Fibroblast of skin of scalp (primary cell): Measurements from ENCODE around the gene PPIL1.
"Not testable (repeated sequence)": the region's sequence is repeated elsewhere in the genome, so short reads cannot be mapped to it uniquely, and the experiment has no call there.

ENCODE experiments used
- DNase-seq: peaks from one replicate; pipeline ENCODE4 v3.0.0-alpha.2; 2013

The PPIL1 gene

GRCh38 chr6:36814249-36814648 lies 60.4 kb downstream of the PPIL1 start:
- no peak for DNase-seq

DNA sequence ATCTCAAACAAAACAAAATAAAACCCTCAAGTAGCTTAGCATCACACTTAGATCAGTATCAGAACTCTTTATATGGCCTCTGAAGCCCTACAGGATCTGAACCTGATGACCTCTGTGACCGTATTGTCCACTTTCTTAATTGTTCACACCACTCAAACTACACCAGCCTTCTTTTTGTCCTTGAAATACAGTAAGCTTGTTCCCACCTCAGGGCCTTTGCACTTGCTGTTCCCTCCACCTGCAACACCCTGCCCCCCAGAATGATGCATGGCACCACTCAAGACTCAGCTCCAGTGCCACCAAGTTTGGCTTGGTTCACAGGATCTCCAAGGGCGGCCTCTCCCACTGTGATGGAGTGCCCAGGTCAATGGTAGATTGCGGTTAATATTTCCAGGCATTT lies 61.1 kb downstream of the PPIL1 start:
- DNase-seq: no peak

DNA sequence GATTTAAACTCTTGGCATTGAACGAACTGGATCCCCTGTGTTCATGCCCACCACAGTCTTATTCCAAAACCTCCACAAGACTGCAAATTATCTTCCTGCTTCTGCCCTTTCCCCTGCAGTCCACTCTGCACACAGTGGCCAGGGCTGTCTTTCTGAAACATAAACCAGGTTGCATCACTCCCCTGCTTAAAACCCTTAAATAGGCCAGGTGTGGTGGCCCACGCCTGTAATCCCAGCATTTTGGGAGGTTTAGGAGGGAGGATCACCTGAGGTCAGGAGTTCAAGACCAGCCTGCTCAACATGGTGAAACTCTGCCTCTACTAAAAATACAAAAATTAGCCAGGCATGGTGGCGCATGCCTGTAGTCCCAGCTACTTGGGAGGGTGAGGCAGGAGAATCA lies 61.6 kb downstream of the PPIL1 start:
- DNase-seq: not testable (repeated sequence)

DNA sequence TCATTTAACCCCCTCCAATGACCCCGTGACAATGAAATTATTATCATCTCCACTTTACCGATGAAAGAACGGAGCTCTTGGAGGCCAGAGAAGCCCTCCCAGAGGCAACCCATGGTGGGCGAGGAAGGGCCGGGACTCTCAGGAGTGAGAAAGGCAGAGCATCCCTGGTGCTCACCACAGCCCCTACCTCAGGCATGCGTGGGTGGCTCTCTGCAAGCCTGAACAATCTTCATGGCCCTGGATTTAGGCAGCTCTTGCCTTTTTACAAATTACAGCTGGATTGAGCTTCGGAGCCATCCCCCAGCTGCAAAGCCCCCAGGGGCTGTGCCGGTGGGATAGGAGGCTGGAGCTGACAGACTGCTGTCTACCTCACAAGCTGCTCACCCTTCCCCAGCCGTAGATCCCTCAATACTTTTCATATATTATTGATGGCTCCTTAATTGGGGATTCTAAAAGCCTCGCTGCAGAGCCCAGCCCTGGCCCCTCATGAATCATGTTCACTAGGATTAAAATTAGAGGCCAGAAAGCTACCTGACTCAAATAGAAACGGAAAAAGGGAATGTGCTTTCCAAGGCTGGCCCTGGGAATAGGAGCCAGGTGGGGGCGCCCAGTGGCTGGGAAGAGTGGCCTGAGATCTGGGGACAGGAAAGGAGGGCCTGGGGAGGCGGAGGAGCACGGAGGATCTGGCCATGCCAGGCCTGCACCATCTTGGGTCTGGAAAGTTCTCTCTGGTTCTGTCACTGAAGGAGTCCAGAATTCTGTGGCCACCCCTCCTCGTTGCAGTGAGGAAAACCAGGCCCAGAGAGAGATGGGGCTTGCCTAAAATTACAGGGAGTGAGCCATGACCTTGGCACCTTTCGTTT lies 64.4 kb downstream of the PPIL1 start:
- DNase-seq: no peak

GRCh38 chr6:36809156-36809555 lies 65.4 kb downstream of the PPIL1 start:
- DNase-seq: no peak

DNA sequence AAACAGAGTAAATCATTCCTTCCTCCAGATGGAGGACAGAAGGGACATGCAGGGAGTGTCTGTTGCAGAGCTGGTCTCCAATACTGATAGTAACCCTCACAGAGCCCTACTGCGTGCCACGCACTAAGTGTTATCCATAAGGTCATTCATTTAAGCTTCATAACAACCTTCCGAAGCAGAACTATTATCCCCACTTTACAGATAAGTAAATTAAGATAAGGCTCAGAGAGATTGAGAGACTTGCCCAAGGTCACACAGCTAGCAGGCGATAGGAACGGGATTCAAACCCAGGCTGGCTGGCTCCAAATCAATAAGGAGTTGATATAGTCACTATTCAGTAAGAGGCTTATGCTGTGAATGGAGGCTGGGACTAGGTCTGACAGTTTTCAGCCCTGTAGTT lies 66.0 kb downstream of the PPIL1 start:
- no peak for DNase-seq

GRCh38 chr6:36807750-36808149 lies 66.9 kb downstream of the PPIL1 start:
- DNase-seq: no peak

DNA sequence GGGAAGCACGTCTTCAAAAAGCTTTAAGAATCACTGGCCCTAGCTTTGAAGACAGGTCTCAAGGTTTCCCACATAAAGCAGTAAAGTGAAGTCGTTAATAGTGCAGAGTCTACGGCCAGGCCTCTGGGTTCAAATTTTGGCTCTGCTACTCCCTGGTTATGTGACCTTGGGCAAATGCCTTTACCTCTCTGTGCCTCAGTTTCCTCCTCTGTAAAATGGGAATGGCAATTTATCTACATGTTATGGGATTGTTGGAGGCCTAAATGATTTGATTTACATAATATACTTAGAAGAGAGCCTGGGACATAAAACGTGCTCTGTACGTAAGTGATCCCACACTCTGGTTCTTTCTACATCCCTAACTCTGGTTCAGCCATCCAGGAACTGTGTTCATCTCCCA lies 67.5 kb downstream of the PPIL1 start:
- DNase-seq: no peak

GRCh38 chr6:36805917-36806316 lies 68.7 kb downstream of the PPIL1 start:
- no peak for DNase-seq

DNA sequence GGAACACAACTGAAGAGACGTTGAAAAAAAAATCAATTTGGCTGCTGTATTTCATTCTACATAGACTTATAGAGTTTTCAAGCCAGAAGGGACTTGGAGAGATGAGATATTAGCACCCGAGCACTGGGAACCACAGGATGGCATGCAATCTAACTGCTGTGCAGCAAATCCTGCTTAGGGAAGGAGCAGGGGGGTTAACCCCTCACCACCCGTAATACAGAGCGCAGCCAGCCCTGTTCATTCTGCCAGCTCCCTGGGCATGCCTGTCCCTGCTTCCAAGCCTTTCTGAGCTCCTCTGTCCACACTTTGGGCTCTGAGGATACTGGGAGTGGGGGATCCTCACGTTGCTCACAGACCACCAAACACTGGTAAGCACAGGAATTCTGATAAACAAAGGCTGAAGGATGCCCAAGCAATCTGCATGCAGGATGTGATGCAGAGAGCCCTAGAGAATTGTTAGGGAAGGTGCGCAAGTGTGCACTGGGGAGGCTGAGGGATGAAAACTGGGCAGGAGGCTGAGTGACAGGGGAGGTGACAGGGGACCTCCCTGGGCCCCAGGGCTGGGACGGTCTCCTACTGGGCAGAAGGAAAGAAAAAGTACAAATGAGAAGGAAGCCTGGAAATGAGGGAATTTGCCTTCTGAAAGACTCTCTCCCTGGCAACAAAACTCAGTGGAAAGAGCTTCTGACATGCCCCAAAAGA lies 69.4 kb downstream of the PPIL1 start:
- DNase-seq: no peak
